Breast epithelium (tissue), 3 donors: ENCODE data around the gene BACH2.

Source experiments
- POLR2A ChIP-seq: fragments of 450-650 bp; IDR thresholded peaks from one replicate; pipeline ENCODE4 v1.6.1; 2016; ENCODE audit warnings: antibody characterized with exemption, mild to moderate bottlenecking, moderate library complexity
- TF ChIP-seq, protein P1 (sequence below), 3 donors: fragments of 450-650 bp; IDR thresholded peaks; one replicate each; pipeline ENCODE4 v1.5.1; 2016 to 2017; ENCODE audit warnings: antibody characterized with exemption in 3 of 3, mild to moderate bottlenecking in 3 of 3, moderate library complexity in 3 of 3

- TF ChIP-seq, protein P1, sequence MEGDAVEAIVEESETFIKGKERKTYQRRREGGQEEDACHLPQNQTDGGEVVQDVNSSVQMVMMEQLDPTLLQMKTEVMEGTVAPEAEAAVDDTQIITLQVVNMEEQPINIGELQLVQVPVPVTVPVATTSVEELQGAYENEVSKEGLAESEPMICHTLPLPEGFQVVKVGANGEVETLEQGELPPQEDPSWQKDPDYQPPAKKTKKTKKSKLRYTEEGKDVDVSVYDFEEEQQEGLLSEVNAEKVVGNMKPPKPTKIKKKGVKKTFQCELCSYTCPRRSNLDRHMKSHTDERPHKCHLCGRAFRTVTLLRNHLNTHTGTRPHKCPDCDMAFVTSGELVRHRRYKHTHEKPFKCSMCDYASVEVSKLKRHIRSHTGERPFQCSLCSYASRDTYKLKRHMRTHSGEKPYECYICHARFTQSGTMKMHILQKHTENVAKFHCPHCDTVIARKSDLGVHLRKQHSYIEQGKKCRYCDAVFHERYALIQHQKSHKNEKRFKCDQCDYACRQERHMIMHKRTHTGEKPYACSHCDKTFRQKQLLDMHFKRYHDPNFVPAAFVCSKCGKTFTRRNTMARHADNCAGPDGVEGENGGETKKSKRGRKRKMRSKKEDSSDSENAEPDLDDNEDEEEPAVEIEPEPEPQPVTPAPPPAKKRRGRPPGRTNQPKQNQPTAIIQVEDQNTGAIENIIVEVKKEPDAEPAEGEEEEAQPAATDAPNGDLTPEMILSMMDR (IDR thresholded peaks at IDR 0.05), result no peak
- no peak for TF ChIP-seq POLR2A
These were observed 127.9 kb downstream of the BACH2 start for GRCh38 chr6:90168693-90169131.
